Panc1 (cell line): ENCODE data around the gene P2RX4.

Source experiments
- POLR2AphosphoS5 ChIP-seq: IDR thresholded peaks from 2 replicates; pipeline ENCODE4 v1.6.1; 2012; ENCODE audit warnings: mild to moderate bottlenecking, low read depth, low read length, moderate library complexity
- TCF7L2 ChIP-seq: IDR thresholded peaks from 2 replicates; pipeline ENCODE4 v1.6.1; 2011; ENCODE audit warnings: mild to moderate bottlenecking, low read depth, low read length, inconsistent platforms
- TF ChIP-seq, protein P1 (sequence below): fragments of 450-650 bp; IDR thresholded peaks from 2 replicates; pipeline ENCODE4 v1.5.1; 2017; ENCODE audit warnings: mild to moderate bottlenecking
- TF ChIP-seq, protein P2 (sequence below), 2 experiments: IDR thresholded peaks; 2 replicates each; pipeline ENCODE4 v1.6.1; 2011 to 2012; ENCODE audit warnings: low read depth in 2 of 2, control low read depth in 1 of 2, low read length in 1 of 2, mild to moderate bottlenecking in 1 of 2, moderate library complexity in 1 of 2; ENCODE audit not compliant: insufficient read depth in 1 of 2

DNA sequence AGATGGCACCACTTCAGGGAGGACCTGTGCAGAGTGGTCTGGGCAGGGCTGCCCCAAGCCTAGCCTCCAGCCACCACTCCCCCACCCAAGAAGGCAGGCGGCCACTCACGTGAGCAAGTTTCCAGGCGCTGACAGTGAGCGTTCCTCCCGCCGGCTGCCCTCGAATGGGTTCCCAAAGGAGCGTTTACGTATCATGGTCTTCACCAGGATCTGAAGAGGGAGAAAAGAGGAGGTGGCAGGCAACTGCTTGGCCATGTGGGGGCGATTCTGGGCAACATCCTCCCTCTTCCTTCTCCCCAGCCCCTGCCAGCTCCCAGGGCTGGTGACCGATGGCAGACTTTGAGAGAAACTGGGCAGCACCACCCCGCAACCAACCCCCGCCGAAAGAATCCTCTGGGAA, 35.1 kb downstream of the P2RX4 start:
- TF ChIP-seq, protein P1, sequence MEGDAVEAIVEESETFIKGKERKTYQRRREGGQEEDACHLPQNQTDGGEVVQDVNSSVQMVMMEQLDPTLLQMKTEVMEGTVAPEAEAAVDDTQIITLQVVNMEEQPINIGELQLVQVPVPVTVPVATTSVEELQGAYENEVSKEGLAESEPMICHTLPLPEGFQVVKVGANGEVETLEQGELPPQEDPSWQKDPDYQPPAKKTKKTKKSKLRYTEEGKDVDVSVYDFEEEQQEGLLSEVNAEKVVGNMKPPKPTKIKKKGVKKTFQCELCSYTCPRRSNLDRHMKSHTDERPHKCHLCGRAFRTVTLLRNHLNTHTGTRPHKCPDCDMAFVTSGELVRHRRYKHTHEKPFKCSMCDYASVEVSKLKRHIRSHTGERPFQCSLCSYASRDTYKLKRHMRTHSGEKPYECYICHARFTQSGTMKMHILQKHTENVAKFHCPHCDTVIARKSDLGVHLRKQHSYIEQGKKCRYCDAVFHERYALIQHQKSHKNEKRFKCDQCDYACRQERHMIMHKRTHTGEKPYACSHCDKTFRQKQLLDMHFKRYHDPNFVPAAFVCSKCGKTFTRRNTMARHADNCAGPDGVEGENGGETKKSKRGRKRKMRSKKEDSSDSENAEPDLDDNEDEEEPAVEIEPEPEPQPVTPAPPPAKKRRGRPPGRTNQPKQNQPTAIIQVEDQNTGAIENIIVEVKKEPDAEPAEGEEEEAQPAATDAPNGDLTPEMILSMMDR = no peak
- TF ChIP-seq TCF7L2 (no peak), POLR2AphosphoS5 (no peak)
- TF ChIP-seq, protein P2, sequence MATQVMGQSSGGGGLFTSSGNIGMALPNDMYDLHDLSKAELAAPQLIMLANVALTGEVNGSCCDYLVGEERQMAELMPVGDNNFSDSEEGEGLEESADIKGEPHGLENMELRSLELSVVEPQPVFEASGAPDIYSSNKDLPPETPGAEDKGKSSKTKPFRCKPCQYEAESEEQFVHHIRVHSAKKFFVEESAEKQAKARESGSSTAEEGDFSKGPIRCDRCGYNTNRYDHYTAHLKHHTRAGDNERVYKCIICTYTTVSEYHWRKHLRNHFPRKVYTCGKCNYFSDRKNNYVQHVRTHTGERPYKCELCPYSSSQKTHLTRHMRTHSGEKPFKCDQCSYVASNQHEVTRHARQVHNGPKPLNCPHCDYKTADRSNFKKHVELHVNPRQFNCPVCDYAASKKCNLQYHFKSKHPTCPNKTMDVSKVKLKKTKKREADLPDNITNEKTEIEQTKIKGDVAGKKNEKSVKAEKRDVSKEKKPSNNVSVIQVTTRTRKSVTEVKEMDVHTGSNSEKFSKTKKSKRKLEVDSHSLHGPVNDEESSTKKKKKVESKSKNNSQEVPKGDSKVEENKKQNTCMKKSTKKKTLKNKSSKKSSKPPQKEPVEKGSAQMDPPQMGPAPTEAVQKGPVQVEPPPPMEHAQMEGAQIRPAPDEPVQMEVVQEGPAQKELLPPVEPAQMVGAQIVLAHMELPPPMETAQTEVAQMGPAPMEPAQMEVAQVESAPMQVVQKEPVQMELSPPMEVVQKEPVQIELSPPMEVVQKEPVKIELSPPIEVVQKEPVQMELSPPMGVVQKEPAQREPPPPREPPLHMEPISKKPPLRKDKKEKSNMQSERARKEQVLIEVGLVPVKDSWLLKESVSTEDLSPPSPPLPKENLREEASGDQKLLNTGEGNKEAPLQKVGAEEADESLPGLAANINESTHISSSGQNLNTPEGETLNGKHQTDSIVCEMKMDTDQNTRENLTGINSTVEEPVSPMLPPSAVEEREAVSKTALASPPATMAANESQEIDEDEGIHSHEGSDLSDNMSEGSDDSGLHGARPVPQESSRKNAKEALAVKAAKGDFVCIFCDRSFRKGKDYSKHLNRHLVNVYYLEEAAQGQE (IDR thresholded peaks at IDR 0.05; ENCODE audit: insufficient read depth in 1 of 2, low read depth in 2 of 2, low read length in 1 of 2) = no peak
